SK-N-SH treated with all-trans-retinoic acid at 6 μM for 48 hours (cell line): ENCODE measurements around the gene SLC13A5.

Experiments
- ARNTL ChIP-seq: fragments of 450-650 bp; formaldehyde crosslinking; IDR thresholded peaks from 2 replicates; pipeline ENCODE4 v1.5.0; 2020; ENCODE audit warnings: low read depth, mild to moderate bottlenecking, moderate library complexity, borderline replicate concordance
- BACH2 ChIP-seq: fragments of 250-450 bp; sonication (Bioruptor Pico); IDR thresholded peaks from 2 replicates; pipeline ENCODE4 v1.9.0; 2021; ENCODE audit warnings: mild to moderate bottlenecking, borderline replicate concordance
- GLIS3 ChIP-seq: fragments of 250-450 bp; sonication (Bioruptor Pico); IDR thresholded peaks from 2 replicates; pipeline ENCODE4 v1.5.0; 2020; ENCODE audit warnings: mild to moderate bottlenecking, moderate library complexity
- ISL1 ChIP-seq: fragments of 250-450 bp; sonication (Bioruptor Pico); IDR thresholded peaks from 2 replicates; pipeline ENCODE4 v2.1.2; 2022; ENCODE audit warnings: mild to moderate bottlenecking, moderate library complexity
- PPARA ChIP-seq: fragments of 250-450 bp; sonication (Bioruptor Pico); IDR thresholded peaks from 2 replicates; pipeline ENCODE4 v1.5.0; 2020; ENCODE audit warnings: mild to moderate bottlenecking, borderline replicate concordance
- SNAI2 ChIP-seq: fragments of 250-450 bp; sonication (Bioruptor Pico); IDR thresholded peaks from 2 replicates; pipeline ENCODE4 v1.5.0; 2020; ENCODE audit warnings: mild to moderate bottlenecking, moderate library complexity
- TOX ChIP-seq: fragments of 250-450 bp; sonication (Bioruptor Pico); IDR thresholded peaks from 2 replicates; pipeline ENCODE4 v1.8.0; 2021; ENCODE audit warnings: mild to moderate bottlenecking, moderate library complexity, borderline replicate concordance
- ZC3H10 ChIP-seq: fragments of 250-450 bp; sonication (Bioruptor Pico); IDR thresholded peaks from 2 replicates; pipeline ENCODE4 v1.5.1; 2021; ENCODE audit warnings: mild to moderate bottlenecking, moderate library complexity
- ZFP3 ChIP-seq: fragments of 250-450 bp; sonication (Bioruptor Pico); IDR thresholded peaks from 2 replicates; pipeline ENCODE4 v1.5.0; 2020; ENCODE audit warnings: mild to moderate bottlenecking, moderate library complexity
- ZNF565 ChIP-seq: fragments of 450-650 bp; formaldehyde crosslinking; conservative IDR thresholded peaks from 2 replicates; pipeline ENCODE4 v1.5.0; 2020; ENCODE audit warnings: low read depth, mild to moderate bottlenecking, moderate library complexity
- ZNF8 ChIP-seq: fragments of 450-650 bp; formaldehyde crosslinking; IDR thresholded peaks from 2 replicates; pipeline ENCODE4 v1.5.0; 2020; ENCODE audit warnings: mild to moderate bottlenecking, moderate library complexity
- TF ChIP-seq, protein P1 (sequence below): fragments of 250-450 bp; sonication (Bioruptor Pico); IDR thresholded peaks from 2 replicates; pipeline ENCODE4 v1.5.0; 2020; ENCODE audit warnings: mild to moderate bottlenecking, moderate library complexity
- TF ChIP-seq, protein P2 (sequence below): fragments of 250-450 bp; sonication (Bioruptor Pico); IDR thresholded peaks from 2 replicates; pipeline ENCODE4 v1.5.1; 2020; ENCODE audit warnings: low read depth, mild to moderate bottlenecking, moderate library complexity
- TF ChIP-seq, protein P3 (sequence below): fragments of 250-450 bp; sonication (Bioruptor Pico); IDR thresholded peaks from 2 replicates; pipeline ENCODE4 v1.8.0; 2020; ENCODE audit warnings: mild to moderate bottlenecking, moderate library complexity, borderline replicate concordance

DNA sequence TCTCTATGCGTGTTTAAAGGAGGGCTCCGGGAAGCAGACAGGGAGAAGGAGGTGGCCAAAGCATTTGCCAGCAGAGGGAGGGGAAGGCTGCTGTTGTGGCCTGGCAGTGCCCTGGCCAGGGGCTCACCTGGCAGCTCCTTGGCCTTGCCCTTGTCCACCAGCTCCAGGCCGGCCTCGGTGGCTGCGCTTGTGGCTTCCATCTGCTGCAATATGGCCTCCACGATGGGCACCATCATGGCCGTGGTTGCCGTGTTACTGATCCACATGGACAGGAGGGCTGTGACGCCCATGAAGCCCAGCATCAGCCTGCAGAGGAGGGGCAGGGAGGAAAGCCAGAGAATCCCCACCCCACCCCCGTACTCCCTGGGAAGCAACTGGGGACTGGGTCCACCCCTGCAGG, 9.4 kb downstream of the SLC13A5 start:
- TF ChIP-seq ISL1 (CRISPR knock-in tag) (no peak), SNAI2 (CRISPR knock-in tag) (no peak), ZFP3 (no peak), BACH2 (CRISPR knock-in tag) (no peak), ZC3H10 (CRISPR knock-in tag) (no peak), ZNF565 (CRISPR knock-in tag) (no peak), GLIS3 (CRISPR knock-in tag) (no peak), ZNF8 (no peak), PPARA (CRISPR knock-in tag) (no peak), TOX (CRISPR knock-in tag) (no peak), ARNTL (CRISPR knock-in tag) (no peak)
- TF ChIP-seq, protein P1, sequence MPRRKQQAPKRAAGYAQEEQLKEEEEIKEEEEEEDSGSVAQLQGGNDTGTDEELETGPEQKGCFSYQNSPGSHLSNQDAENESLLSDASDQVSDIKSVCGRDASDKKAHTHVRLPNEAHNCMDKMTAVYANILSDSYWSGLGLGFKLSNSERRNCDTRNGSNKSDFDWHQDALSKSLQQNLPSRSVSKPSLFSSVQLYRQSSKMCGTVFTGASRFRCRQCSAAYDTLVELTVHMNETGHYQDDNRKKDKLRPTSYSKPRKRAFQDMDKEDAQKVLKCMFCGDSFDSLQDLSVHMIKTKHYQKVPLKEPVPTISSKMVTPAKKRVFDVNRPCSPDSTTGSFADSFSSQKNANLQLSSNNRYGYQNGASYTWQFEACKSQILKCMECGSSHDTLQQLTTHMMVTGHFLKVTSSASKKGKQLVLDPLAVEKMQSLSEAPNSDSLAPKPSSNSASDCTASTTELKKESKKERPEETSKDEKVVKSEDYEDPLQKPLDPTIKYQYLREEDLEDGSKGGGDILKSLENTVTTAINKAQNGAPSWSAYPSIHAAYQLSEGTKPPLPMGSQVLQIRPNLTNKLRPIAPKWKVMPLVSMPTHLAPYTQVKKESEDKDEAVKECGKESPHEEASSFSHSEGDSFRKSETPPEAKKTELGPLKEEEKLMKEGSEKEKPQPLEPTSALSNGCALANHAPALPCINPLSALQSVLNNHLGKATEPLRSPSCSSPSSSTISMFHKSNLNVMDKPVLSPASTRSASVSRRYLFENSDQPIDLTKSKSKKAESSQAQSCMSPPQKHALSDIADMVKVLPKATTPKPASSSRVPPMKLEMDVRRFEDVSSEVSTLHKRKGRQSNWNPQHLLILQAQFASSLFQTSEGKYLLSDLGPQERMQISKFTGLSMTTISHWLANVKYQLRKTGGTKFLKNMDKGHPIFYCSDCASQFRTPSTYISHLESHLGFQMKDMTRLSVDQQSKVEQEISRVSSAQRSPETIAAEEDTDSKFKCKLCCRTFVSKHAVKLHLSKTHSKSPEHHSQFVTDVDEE (CRISPR knock-in tag) = no peak
- TF ChIP-seq, protein P2, sequence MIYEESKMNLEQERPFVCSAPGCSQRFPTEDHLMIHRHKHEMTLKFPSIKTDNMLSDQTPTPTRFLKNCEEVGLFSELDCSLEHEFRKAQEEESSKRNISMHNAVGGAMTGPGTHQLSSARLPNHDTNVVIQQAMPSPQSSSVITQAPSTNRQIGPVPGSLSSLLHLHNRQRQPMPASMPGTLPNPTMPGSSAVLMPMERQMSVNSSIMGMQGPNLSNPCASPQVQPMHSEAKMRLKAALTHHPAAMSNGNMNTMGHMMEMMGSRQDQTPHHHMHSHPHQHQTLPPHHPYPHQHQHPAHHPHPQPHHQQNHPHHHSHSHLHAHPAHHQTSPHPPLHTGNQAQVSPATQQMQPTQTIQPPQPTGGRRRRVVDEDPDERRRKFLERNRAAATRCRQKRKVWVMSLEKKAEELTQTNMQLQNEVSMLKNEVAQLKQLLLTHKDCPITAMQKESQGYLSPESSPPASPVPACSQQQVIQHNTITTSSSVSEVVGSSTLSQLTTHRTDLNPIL (CRISPR knock-in tag) = no peak
- TF ChIP-seq, protein P3, sequence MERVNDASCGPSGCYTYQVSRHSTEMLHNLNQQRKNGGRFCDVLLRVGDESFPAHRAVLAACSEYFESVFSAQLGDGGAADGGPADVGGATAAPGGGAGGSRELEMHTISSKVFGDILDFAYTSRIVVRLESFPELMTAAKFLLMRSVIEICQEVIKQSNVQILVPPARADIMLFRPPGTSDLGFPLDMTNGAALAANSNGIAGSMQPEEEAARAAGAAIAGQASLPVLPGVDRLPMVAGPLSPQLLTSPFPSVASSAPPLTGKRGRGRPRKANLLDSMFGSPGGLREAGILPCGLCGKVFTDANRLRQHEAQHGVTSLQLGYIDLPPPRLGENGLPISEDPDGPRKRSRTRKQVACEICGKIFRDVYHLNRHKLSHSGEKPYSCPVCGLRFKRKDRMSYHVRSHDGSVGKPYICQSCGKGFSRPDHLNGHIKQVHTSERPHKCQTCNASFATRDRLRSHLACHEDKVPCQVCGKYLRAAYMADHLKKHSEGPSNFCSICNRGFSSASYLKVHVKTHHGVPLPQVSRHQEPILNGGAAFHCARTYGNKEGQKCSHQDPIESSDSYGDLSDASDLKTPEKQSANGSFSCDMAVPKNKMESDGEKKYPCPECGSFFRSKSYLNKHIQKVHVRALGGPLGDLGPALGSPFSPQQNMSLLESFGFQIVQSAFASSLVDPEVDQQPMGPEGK (CRISPR knock-in tag) = no peak
